GM13976 (cell line): ENCODE measurements around the gene SLC6A17.
A peak's percentile ranks its signal among the peaks of the same experiment; 100 is the strongest.

Source experiments
- DNase-seq: peaks from one replicate; pipeline ENCODE4 v3.0.0; 2012; ENCODE audit warnings: low spot score
- CTCF ChIP-seq: IDR thresholded peaks from 2 replicates; pipeline ENCODE4 v1.5.1; 2012; ENCODE audit warnings: borderline replicate concordance, mild to moderate bottlenecking; ENCODE audit not compliant: insufficient read depth; ENCODE audit errors: extremely low read depth, missing control alignments, control extremely low read depth
- in situ Hi-C: fragments of 300-500 bp; cut with MboI; formaldehyde crosslinking; loops from one replicate; pipeline ENCODE4 v1.12.0; 2022; ENCODE audit warnings: low sequenced_read_pairs, mixed read lengths, inconsistent platforms; ENCODE audit not compliant: unreplicated experiment

Gene SLC6A17

GRCh38 chr1:110203021-110203661 lies 52.8 kb downstream of the SLC6A17 start:
- in situ Hi-C loops = loop anchor here (10.0 kb wide), 1 partner anchor 252 kb away; the partner anchor contains the start of gene PROK1

GRCh38 chr1:110205156-110205555 lies 54.9 kb downstream of the SLC6A17 start:
- no peak for TF ChIP-seq CTCF
- no peak for DNase-seq
- in situ Hi-C loops = loop anchor here (5.0 to 10.0 kb wide), 2 partner anchors 107 to 250 kb away; partner anchors contain the start of gene PROK1

More at GRCh38 chr1:110203021-110203661, 52.8 kb downstream of the SLC6A17 start:
- peak; percentile 79 for DNase-seq
- TF ChIP-seq CTCF = peak; percentile 65

GRCh38 chr1:110205591-110206155 lies 55.4 kb downstream of the SLC6A17 start:
- in situ Hi-C loops = loop anchor here (5.0 to 10.0 kb wide), 2 partner anchors 107 to 249 kb away; partner anchors contain the start of gene PROK1
- no peak for DNase-seq
- no peak for TF ChIP-seq CTCF

- in situ Hi-C loops = loop anchor here (5.0 to 10.0 kb wide), 2 partner anchors 106 to 248 kb away; partner anchors contain the start of gene PROK1
- no peak for TF ChIP-seq CTCF
- no peak for DNase-seq
Observed at GRCh38 chr1:110206261-110206920, 56.1 kb downstream of the SLC6A17 start.

GRCh38 chr1:110207831-110208230 lies 57.5 kb downstream of the SLC6A17 start:
- DNase-seq = peak; percentile 80
- peak; percentile 87 for TF ChIP-seq CTCF
- in situ Hi-C loops = loop anchor here (5.0 to 10.0 kb wide), 2 partner anchors 104 to 247 kb away; partner anchors contain the start of gene PROK1

GRCh38 chr1:110208916-110209645 lies 58.8 kb downstream of the SLC6A17 start:
- no peak for DNase-seq
- in situ Hi-C loops = loop anchor here (5.0 to 10.0 kb wide), 2 partner anchors 103 to 246 kb away; partner anchors contain the start of gene PROK1
- no peak for TF ChIP-seq CTCF
